ENCODE measurements around the gene POLA2.
"Not testable (repeated sequence)": the region's sequence is repeated elsewhere in the genome, so short reads cannot be mapped to it uniquely, and the experiment has no call there.

Gene POLA2, protein sequence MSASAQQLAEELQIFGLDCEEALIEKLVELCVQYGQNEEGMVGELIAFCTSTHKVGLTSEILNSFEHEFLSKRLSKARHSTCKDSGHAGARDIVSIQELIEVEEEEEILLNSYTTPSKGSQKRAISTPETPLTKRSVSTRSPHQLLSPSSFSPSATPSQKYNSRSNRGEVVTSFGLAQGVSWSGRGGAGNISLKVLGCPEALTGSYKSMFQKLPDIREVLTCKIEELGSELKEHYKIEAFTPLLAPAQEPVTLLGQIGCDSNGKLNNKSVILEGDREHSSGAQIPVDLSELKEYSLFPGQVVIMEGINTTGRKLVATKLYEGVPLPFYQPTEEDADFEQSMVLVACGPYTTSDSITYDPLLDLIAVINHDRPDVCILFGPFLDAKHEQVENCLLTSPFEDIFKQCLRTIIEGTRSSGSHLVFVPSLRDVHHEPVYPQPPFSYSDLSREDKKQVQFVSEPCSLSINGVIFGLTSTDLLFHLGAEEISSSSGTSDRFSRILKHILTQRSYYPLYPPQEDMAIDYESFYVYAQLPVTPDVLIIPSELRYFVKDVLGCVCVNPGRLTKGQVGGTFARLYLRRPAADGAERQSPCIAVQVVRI

DNA sequence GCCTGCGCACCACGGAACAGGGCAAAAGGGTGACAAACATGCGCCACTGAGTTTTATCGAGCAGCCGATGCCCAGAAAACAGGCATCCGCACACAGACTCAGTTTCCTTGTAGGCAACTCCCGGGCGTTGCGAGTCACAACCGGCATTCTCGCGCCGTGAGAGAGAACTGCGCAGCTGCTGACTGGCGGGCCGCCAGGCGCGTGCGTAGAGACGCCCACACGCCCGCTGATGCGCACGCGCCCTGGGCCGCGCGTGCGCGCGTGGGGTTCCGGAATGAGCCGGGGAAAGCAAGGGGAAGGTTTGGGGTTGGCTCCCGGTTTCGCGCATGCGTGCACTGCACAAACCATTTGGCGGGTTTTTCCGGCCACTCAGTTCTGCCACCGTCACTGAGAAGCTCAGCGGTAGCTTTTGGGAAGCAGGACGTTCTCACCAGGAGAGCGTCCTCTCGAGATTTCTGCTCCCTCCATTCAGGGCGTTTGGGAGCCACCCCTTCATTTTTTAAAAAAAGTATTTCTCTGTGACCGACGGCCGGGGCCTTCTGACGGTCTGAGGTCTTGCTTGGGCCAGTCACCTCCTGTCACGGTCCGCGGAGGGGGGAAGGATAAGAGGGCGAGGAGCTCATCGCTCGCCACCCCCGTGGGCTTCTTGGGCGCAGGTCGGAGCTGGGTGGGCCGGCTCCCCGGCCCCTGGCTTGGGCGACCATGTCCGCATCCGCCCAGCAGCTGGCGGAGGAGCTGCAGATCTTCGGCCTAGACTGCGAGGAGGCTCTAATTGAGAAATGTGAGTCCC, at the start of gene POLA2:
TSS of gene POLA2 (plus strand) at position 372 of the 790 bp plus-strand sequence. CDS start at position 703, 331 bp downstream.
- peak; percentile 48 for DNase-seq (ENCODE audit: low read depth, low spot score)

DNA sequence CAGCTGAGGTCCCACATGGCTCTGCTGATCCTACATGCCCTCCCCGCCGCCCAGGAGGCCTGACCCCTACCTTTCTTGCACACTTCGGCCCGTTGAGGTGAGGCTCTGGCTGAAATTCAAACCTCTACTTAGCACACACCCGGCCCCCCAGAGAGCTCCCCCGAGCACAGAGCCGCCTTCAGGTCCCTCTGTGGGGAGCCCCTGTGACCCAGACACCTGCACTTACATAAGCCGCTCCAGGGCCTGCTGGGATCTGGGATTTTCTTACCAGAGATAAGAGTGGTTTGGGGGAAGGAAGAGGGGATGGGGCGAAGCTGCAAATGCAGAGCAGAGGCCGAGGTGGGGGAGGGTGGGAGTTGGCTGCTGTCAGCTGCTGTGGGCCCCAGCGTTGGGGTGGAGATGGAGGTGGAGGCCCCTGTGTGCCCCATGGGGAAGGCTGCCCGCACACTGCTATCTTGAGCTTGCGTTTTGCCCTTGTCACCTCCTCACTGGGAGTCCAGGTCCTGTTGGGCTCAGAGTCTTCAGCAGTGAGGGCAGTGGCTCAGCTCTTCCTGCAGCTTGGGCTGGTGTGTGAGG, 49.4 kb upstream of the POLA2 start:
- no peak for DNase-seq (ENCODE audit: low read depth, low spot score)

DNA sequence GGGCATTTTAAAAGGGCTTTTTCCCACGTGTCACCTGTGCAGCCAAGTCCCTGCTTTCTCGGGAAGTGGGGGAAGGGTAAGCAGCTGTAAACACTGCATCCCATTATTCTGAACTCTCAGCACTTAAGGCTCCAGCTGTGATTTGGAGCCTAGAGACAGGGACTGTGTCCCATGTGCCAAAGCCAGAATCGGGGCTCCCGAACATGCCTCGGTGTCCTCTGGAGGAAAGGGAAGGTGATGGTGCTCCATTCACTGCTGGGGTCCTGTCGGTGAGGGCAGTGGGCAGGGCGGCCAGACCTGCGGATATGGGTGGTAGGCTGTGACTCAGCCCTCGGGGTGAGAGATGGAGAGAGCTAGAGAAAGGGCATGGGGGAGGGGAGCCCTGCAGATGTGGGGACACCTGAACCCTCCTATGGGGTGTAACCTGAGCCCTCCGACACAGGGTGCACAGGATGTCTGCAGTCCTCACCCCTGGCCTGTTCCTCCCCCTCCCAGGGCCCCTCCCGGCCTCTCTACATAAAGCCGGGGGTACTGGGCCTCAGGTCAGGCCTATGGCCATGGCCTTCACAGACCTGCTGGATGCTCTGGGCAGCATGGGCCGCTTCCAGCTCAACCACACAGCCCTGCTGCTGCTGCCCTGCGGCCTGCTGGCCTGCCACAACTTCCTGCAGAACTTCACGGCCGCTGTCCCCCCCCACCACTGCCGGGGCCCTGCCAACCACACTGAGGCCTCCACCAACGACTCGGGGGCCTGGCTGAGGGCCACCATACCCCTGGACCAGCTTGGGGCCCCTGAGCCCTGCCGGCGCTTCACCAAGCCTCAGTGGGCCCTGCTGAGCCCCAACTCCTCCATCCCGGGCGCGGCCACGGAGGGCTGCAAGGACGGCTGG, 48.2 kb upstream of the POLA2 start:
- DNase-seq (ENCODE audit: low read depth, low spot score), result peak; percentile 93

DNA sequence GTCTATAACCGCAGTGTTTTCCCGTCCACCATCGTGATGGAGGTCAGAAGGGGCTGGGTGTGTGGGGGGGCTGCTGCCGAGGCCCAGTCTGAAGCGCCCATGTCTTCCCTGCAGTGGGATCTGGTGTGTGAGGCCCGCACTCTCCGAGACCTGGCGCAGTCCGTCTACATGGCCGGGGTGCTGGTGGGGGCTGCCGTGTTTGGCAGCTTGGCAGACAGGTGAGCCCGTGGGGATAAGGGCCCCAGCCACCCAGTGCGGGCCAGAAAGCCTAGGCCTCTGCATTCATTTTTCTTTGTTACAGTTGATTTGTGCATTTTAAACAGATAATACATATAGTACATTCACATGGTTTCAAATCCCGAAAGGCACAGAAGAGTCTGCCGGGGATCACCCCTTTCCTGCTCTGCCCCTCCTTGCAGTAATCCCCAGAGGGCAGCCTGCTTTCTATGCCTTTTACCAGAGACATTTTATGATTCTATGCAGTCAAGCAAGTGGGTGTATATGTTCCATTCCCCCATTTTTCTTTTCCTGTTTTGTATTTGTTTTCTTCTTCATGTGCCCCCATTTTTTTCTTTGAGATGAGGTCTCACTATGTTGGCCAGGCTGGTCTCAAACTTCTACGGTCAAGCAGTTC, 47.4 kb upstream of the POLA2 start:
- no peak for DNase-seq (ENCODE audit: low read depth, low spot score)

DNA sequence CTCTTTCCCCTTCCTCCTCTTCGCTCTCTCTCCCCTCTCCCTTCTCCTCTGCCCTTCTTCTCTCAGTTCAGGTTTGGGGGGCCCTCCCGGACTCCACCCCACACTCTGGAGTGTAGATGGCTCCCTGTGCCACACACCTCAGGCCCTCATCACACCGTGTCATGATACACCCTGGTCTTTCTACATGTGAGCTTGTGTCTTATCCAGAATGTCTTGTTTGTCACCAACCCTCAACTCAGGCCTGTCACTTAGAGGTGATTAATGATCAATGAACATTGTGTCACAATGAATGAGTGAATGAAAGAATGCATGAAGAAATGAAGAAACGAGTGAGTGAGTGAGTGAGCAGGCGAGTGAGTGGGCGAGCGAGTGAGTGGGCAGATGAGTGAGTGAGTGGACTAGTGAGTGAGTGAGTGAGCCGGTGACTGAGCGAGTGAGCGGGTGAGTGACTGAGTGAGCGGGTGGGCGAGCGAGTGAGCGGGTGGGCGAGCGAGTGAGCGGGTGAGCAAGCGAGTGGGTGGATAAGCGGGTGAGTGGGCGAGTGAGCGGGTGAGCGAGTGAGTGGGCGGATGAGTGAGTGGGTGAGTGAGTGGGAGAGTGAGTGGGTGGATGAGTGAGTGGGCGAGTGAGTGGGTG, 46.2 kb upstream of the POLA2 start:
- DNase-seq (ENCODE audit: low read depth, low spot score), result no peak

DNA sequence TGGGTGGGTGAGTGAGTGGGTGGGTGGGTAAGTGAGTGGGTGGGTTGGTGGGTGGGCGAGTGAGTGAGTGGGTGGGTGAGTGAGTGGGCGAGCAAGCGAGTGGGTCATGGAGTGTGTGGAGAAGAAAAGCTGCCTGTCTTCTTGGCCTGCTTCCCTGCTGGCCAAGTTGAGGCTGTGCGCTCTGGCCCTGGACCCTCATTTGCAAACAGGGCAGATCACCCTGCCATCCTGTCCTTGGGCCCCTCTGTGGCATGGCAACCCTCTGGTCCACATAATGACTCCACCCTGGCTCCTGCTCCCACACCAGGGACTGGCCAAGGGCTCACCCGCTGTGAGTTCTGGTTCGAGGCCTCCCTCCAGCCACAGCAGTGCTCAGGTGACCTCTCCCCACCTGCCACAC, 44.9 kb upstream of the POLA2 start:
- no peak for DNase-seq (ENCODE audit: low read depth, low spot score)

DNA sequence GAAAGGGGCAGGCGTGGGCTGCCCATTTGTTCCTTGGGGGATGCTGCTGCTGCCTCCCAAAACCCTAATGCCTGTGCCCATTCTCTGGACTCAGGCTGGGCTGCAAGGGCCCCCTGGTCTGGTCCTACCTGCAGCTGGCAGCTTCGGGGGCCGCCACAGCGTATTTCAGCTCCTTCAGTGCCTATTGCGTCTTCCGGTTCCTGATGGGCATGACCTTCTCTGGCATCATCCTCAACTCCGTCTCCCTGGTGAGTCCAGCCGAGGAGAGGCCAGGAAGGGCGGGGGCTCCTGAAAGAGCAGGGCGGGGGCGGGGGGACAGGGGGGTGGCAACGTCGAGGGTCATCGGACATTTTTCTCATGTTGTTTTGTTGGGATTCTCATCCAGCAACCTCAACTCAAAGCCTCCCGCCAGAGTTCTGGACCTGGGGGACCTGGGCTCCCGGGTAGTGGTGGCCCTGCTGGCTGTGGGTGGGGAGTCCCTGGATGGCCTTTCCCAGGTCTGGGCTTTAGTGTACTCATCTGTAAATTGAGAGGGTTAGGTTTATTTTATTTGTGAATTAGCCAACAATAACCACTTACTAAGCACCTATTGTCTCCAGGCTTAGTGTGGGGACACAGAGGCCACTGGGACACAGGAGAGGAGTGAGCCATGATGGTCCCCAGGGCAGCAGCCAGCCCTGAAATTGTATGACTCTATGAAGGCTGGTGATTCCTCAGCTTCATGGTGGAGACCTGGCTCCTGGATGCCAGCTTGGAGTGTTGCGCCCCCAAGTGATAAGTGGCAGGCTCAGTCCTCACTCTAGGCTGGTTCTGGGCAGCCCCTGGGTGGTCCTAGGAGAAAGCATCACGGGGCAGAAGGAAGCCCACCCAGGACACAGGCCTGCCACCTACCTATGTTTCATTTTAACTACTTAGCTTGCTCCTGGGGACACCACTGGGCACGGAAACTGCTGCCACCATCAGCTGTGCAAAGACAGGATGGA, 44.0 kb upstream of the POLA2 start:
- DNase-seq (ENCODE audit: low read depth, low spot score), result no peak

DNA sequence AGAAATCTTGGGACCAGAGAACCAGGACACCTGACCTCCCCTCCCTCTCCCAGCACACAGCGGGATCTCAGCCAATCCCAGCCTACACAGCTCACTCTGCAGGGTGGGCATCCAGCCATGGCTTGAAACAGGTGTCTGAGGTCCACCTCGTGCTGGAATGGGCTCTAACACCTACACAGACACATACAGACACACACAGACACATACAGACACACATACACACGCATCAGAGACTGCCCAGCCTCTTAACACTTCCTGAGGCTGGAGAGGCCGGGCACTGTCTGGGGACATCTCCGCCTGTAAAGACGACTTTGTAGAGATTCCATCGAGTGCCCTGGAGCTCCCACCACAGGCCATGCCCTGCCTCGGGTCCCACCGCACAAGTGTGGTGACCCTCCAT, 43.3 kb upstream of the POLA2 start:
- no peak for DNase-seq (ENCODE audit: low read depth, low spot score)

DNA sequence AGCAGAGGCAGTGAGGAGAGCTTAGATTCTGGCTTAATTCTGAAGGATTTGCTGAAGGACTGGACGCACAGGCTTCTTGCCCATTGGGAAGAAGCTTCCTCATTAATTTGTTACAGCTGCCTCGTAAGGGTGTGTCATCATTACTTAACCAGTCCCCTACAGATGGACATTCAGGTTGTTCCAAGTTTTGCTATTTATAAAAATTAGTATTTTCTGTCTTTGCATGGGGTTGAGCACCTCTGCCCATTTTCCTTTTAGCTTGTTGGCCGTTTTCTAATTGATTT, 41.9 kb upstream of the POLA2 start:
- DNase-seq (ENCODE audit: low read depth, low spot score), result no peak

DNA sequence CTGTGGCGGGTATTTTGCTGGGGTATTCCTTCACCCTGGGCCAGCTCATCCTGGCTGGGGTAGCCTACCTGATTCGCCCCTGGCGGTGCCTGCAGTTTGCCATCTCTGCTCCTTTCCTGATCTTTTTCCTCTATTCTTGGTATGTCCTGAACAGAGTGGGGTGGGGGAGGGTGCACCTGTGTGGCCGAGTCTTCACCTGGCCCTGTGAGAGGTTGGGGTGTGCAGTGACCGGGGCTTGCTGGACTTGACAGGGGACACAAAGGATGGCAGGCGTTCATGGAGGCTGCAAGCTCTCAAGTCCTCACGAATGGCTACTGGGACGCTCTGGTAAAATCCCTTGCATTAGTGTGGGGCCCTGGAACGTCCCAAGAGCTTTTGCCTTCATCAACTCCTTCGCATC, 40.7 kb upstream of the POLA2 start:
- no peak for DNase-seq (ENCODE audit: low read depth, low spot score)

DNA sequence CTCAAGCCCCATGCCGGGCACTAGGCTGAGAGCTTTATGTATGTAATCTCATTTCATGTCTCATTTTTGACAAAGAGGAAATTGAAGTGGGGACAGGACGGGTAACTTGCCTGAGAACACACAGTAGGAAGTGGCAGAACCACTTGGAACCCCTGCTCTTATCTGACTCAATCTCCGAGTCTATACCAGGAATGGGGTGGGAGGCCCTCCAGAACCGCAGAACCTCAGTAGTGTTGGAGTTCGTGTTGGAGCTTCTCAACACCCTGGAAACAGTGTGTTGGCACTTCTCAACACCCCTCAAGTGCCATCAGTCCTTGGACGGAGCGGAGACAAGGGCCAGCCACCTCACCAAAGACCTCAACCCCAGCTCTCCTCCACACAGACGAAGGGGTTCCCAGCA, 38.8 kb upstream of the POLA2 start:
- no peak for DNase-seq (ENCODE audit: low read depth, low spot score)

DNA sequence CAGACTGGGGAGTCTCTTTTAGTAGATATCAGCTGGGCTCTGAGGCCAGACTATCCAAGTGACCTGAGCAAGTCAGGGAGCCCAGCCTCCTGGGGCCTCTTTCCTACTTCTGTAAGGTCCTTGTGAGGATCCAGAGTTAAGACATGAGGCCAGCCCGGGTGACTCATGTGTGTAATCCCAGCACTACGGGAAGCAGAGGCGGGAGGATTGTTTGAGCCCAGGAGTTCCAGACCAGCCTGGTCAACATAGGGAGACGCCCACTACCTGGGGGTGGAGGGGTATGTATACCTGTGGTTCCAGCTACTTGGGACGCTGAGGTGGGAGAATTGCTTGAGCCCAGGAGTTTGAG, 36.9 kb upstream of the POLA2 start:
- no peak for DNase-seq (ENCODE audit: low read depth, low spot score)

DNA sequence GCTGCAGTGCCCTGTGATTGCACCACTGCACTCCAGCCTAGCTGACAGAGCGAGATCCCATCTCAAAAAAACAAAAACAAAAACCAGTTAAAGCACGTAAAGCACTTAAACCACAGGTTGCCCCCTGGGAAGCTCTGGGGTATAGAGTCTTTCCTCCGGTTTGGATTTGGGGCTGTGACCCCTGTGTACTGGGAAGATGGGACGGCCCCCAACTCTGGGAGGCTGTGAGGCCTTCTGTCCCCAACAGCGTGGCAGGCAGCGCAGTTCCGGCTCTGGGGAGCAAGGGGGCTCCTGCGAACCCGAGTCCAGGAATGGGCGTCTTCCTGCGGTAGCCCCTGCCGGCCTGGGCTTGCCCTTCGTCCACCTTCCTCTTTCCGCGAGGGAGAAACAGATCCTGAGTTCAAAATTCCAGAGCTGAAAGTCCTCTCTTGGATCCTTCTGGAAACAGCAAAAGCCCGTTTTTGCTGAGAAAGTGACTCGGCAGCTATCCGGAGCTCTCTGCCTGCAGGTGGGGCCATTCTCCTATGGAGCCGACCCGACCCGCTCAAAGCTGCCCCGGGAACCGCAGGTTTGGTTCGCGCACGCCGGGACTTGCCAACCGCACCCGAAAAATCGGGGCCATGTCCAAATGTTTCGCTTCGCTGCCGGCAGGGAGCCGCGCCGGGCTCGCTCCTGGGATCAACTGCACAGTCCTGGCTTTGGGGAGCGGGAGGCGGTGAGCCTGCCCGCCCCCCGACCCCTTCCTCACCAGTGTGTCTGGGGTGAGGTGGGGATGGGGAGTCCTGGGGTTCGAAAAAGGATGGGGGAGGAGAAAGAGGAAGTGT, 36.3 kb upstream of the POLA2 start:
- DNase-seq (ENCODE audit: low read depth, low spot score), result no peak

DNA sequence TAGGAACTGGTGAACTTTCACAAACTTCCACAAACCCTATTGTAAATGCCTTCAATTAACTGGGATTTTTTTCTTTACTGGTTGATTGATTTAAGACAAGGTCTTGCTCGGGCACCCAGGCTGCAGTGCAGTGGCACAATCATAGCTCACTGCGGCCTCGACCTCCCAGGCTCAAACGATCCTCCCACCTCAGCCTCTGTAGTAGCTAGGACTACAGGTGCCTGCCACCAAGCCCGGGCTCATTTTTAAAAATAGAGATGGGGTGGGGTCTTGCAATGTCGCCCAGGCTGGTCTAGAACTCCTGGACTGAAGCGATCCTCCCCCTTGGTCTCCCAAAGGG, 35.7 kb upstream of the POLA2 start:
- no peak for DNase-seq (ENCODE audit: low read depth, low spot score)

DNA sequence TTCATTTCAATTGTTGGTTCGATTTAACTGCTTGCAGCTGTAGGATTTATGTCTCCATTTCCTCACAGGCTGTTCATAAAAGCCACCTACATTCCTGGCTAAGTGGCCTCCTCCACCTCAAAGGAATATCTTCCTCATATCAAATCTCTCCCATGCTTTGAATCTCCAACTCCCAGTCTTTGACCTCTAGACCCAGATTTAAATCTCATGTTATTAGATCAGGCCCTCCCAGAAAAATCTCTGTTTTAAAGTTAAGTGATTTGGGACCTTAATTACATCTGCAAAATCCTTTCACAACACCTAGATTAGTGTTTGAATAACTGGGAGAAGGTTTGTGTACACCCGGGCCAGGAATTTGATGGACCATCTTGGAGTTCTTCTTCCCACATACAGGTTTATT, 33.9 kb upstream of the POLA2 start:
- DNase-seq (ENCODE audit: low read depth, low spot score), result no peak

DNA sequence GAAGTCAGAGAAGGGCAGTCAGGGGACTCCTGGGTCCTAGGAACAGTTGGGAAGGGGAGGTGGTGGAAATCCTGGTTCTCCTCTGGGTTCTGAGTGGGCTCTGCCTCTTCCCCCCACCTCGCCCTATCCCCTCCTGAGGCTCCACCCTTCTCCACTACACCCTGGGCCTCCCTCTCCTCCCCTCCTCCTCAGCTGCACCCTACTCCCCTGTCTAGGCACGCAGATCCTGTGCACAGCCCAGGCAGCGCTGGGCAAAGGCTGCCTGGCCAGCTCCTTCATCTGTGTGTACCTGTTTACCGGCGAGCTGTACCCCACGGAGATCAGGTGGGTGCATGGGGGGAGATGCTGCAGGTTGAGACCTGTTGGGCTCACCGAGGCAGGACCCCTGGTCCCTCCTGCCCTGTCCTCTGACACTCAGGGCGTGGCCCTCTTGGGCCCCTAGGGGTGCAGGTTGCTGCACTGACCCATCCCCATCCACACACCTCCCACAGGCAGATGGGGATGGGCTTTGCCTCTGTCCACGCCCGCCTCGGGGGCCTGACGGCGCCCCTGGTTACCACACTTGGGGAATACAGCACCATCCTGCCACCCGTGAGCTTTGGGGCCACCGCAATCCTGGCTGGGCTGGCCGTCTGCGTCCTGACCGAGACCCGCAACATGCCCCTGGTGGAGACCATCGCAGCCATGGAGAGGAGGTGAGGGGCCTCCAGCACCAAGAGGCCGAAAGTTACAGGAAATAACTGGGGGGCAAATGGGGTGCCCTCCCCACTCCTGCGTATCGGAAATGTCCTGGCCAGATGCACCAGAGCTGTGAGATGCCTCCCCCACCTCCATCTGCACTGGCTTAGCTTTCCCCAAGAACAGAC, 25.3 kb upstream of the POLA2 start:
- DNase-seq (ENCODE audit: low read depth, low spot score), result no peak

DNA sequence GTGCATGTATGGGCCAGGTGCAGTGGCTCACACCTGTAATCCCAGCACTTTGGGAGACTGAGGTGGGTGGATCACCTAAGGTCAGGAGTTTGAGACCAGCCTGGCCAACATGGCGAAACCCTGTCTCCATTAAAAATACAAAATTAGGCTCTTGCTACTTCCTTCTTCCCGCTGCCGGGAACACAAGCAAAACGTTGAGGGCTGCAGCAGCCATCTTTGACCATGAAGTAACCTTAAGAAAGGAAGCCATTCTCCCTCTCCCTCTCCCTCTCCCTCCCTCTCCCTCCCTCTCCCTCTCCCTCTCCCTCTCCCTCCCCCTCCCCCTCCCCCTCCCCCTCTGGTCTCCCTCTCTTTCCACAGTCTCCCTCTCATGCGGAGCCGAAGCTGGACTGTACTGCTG, 23.5 kb upstream of the POLA2 start:
- DNase-seq (ENCODE audit: low read depth, low spot score), result not testable (repeated sequence)

DNA sequence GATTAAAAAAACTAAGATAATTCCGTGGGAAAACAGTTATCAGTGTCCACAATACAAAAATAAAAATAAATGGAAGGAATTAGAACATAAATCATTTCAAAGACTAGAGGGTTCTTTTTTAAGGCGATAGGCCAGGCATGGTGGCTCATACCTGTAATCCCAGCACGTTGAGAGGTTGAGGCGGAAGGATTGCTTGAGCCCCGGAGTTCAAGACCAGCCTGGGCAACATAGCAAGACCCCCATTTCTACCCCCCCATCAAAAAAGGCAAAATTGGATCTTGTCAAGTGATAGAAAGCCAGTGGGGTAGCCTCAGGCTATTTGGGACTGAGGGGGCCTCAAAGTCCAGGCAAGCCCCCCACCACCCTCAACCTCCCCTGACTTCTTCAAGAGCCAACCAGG, 20.6 kb upstream of the POLA2 start:
- no peak for DNase-seq (ENCODE audit: low read depth, low spot score)
